ENCODE measurements around the gene PRSS21. TPM values are rescaled to one million over a fixed set of nuclear protein-coding genes. Genes with fewer than 3 reads are reported as not detected.

The PRSS21 gene
- total RNA-seq, 2 donors from 2014 or later = not detected

- H3K4me1 ChIP-seq = no peaks in the 10 kb centered on the region
- peaks cover 0 to 3% of the 10 kb centered on the region in 2 donors for H3K27me3 ChIP-seq
- no peak for DNase-seq (ENCODE audit: low spot score)
- no peak for TF ChIP-seq CTCF (IDR thresholded peaks at IDR 0.05)
- H3K36me3 ChIP-seq = no peaks in the 10 kb centered on the region
- H3K27ac ChIP-seq = no peak overlapping the region
- H3K9me3 ChIP-seq = no peaks in the 10 kb centered on the region
- no peak overlapping the region for H3K4me3 ChIP-seq
Observed at GRCh38 chr16:2813771-2814221, 3.2 kb upstream of the PRSS21 start.

- no peaks in the 10 kb centered on the region for H3K4me1 ChIP-seq
Observed at GRCh38 chr16:2814551-2815298, 2.3 kb upstream of the PRSS21 start.

GRCh38 chr16:2815299-2815771 is 1.7 kb upstream of the PRSS21 start:
- TF ChIP-seq CTCF (IDR thresholded peaks at IDR 0.05) = no peak
- no peaks in the 10 kb centered on the region for H3K9me3 ChIP-seq
- H3K27me3 ChIP-seq = peaks cover 0 to 5% of the 10 kb centered on the region in 2 donors
- no peaks in the 10 kb centered on the region for H3K4me1 ChIP-seq
- no peak for DNase-seq (ENCODE audit: low spot score)
- no peaks in the 10 kb centered on the region for H3K36me3 ChIP-seq
- no peak overlapping the region for H3K27ac ChIP-seq
- H3K4me3 ChIP-seq = no peak overlapping the region

More at GRCh38 chr16:2814551-2815298, 2.3 kb upstream of the PRSS21 start:
- Histone ChIP-seq H3K27ac (no peak overlapping the region), H3K27me3 (peaks cover 0 to 5% of the 10 kb centered on the region in 2 donors), H3K36me3 (no peaks in the 10 kb centered on the region), H3K4me3 (no peak overlapping the region), H3K9me3 (no peaks in the 10 kb centered on the region)
- DNase-seq (ENCODE audit: low spot score) = no peak
- TF ChIP-seq CTCF (IDR thresholded peaks at IDR 0.05) = no peak

- H3K4me3 ChIP-seq = no peak overlapping the region
- no peak for TF ChIP-seq CTCF (IDR thresholded peaks at IDR 0.05)
- no peak overlapping the region for H3K27ac ChIP-seq
- H3K27me3 ChIP-seq = peaks cover 0 to 5% of the 10 kb centered on the region in 2 donors
- no peak for DNase-seq (ENCODE audit: low spot score)
- H3K4me1 ChIP-seq = no peaks in the 10 kb centered on the region
- H3K36me3 ChIP-seq = no peaks in the 10 kb centered on the region
- no peaks in the 10 kb centered on the region for H3K9me3 ChIP-seq
Observed at GRCh38 chr16:2817340-2818271, 569 bp downstream of the PRSS21 start.

- no peak overlapping the region for H3K27ac ChIP-seq
- no peak for TF ChIP-seq CTCF (IDR thresholded peaks at IDR 0.05)
- H3K36me3 ChIP-seq = no peaks in the 10 kb centered on the region
- no peak for DNase-seq (ENCODE audit: low spot score)
- no peaks in the 10 kb centered on the region for H3K9me3 ChIP-seq
- H3K4me1 ChIP-seq = no peaks in the 10 kb centered on the region
- H3K27me3 ChIP-seq = peaks cover 0 to 5% of the 10 kb centered on the region in 2 donors
- H3K4me3 ChIP-seq = no peak overlapping the region
Observed at GRCh38 chr16:2818272-2818876, 1.3 kb downstream of the PRSS21 start.
